ENCODE measurements around the gene SNX5.

DNA sequence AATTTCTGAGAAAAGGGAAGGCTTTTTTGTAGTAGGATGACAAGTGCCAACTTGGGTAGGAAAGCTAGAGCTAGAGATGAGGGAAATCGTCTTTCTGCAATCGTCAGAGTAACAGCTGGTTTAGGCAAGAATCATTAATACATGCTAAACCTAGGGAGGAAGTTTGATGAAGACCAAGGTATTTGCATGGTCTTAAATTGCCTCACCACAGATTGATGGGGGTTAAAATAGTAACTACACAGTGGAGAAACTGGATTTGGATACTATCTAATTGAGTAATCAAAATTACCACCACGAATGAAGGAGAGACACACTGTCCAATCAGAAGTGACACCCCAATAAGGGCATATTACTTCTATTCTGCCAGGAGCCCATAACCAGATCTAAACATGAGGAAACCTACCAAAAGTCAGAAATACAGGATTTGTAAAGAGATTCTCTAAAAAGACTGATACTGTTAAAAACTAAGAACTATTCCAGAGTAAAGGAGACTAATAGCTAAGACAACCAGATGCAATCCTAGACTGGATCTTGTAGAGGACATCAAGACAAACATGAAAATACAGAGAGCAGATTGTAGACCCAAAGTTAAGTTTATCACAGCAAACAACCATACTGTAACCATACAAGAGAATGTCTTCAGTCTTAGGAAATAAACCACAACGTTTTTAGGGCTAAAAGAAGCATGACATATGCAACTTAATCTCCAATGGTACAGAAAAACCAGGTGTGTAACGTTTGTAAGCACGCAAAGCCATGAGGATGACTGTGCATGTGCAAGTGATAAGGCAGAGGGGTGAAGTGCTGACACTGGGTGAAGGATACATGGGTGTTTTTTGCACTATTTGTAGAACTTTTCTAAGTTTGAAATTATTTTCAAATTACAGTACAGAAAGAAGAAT is 21.8 kb downstream of the SNX5 start:
- TF ChIP-seq, protein P1, sequence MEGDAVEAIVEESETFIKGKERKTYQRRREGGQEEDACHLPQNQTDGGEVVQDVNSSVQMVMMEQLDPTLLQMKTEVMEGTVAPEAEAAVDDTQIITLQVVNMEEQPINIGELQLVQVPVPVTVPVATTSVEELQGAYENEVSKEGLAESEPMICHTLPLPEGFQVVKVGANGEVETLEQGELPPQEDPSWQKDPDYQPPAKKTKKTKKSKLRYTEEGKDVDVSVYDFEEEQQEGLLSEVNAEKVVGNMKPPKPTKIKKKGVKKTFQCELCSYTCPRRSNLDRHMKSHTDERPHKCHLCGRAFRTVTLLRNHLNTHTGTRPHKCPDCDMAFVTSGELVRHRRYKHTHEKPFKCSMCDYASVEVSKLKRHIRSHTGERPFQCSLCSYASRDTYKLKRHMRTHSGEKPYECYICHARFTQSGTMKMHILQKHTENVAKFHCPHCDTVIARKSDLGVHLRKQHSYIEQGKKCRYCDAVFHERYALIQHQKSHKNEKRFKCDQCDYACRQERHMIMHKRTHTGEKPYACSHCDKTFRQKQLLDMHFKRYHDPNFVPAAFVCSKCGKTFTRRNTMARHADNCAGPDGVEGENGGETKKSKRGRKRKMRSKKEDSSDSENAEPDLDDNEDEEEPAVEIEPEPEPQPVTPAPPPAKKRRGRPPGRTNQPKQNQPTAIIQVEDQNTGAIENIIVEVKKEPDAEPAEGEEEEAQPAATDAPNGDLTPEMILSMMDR (IDR thresholded peaks at IDR 0.05), result no peak
- TF ChIP-seq POLR2AphosphoS5 (IDR thresholded peaks at IDR 0.05; ENCODE audit: low read depth, low read length), result no peak; the same call in 1 of the 2 replicates
